ENCODE data around the gene PIK3CD. TPM values are rescaled to one million over a fixed set of nuclear protein-coding genes. Genes with fewer than 3 reads are reported as not detected.

PIK3CD gene
- total and polyA plus RNA-seq, 12 donors = 1.3 to 16.4 (median 9.1) TPM

DNA sequence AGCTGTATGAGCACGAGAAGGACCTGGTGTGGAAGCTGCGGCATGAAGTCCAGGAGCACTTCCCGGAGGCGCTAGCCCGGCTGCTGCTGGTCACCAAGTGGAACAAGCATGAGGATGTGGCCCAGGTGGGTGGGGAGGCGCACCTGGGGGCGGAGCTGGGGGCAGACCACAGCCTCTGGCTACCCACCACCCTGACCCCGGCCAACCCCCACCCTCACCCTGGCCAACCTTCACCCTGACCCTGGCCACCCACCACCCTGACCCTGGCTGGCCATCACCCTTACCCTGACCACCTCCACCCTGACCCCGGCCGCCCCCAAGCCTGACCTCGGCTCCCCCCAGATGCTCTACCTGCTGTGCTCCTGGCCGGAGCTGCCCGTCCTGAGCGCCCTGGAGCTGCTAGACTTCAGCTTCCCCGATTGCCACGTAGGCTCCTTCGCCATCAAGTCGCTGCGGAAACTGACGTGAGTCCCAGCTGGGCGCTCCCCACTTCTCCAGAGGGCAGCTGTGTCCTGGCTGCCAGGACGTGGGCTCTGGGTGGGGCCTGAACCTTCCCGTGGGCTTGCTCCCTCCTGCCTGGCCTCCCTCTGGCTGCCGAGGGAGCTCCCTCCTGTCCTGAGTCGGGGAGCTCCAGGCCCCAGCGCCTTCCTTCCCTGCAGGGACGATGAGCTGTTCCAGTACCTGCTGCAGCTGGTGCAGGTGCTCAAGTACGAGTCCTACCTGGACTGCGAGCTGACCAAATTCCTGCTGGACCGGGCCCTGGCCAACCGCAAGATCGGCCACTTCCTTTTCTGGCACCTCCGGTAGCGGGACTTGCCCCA is 69.5 kb downstream of the PIK3CD start:
- TF ChIP-seq, protein P1, sequence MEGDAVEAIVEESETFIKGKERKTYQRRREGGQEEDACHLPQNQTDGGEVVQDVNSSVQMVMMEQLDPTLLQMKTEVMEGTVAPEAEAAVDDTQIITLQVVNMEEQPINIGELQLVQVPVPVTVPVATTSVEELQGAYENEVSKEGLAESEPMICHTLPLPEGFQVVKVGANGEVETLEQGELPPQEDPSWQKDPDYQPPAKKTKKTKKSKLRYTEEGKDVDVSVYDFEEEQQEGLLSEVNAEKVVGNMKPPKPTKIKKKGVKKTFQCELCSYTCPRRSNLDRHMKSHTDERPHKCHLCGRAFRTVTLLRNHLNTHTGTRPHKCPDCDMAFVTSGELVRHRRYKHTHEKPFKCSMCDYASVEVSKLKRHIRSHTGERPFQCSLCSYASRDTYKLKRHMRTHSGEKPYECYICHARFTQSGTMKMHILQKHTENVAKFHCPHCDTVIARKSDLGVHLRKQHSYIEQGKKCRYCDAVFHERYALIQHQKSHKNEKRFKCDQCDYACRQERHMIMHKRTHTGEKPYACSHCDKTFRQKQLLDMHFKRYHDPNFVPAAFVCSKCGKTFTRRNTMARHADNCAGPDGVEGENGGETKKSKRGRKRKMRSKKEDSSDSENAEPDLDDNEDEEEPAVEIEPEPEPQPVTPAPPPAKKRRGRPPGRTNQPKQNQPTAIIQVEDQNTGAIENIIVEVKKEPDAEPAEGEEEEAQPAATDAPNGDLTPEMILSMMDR (IDR thresholded peaks at IDR 0.05) = no peak
- TF ChIP-seq POLR2A (IDR thresholded peaks at IDR 0.05) = no peak
- Histone ChIP-seq H3K9me3 (replicated peaks in 1 of 3) (no peaks in the 10 kb centered on the region), H3K36me3 (replicated peaks in 1 of 2) (peaks cover 0 to 4% of the 10 kb centered on the region in 2 donors), H3K27ac (no peak overlapping the region), H3K4me3 (no peak overlapping the region), H3K4me1 (replicated peaks in 1 of 2) (peaks cover 0 to 19% of the 10 kb centered on the region in 2 donors), H3K27me3 (no peaks in the 10 kb centered on the region)
- 87 to 94% (median 91%) methylated on average over 6 to 34 of the region's 34 CpGs for WGBS, 4 donors
- intact Hi-C loops (cut with DNase I) = loop anchor here in 1 of 2 donors (10.0 kb wide), 1 partner anchor 144 kb away; no protein-coding TSS in a partner anchor
- peak in 1 of 7 donors; percentile 26 for DNase-seq

DNA sequence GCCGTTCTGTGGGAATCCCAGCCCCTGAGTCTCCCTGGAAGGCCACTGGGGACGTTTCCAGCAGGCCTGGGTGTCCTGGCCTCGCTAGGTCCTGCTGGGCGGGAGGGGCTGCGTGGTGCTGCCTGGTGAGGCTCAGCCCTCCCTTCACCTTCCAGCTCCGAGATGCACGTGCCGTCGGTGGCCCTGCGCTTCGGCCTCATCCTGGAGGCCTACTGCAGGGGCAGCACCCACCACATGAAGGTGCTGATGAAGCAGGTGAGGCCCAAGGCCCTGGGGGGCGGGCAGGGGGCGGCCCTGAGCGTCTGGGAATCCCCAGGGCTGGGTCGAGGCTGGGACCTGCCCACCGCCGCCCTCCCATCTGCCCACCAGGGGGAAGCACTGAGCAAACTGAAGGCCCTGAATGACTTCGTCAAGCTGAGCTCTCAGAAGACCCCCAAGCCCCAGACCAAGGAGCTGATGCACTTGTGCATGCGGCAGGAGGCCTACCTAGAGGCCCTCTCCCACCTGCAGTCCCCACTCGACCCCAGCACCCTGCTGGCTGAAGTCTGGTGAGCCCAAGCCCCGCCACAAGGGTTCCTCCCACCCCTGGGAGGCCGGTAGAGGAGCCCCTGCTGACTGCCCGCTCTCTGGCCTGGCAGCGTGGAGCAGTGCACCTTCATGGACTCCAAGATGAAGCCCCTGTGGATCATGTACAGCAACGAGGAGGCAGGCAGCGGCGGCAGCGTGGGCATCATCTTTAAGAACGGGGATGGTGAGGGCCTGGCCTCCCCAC is 70.3 kb downstream of the PIK3CD start:
- WGBS, 4 donors = 77 to 98% (median 81%) methylated on average over 8 to 29 of the region's 29 CpGs
- Histone ChIP-seq H3K4me1 (replicated peaks in 1 of 2) (peaks cover 0 to 19% of the 10 kb centered on the region in 2 donors), H3K27ac (no peak overlapping the region), H3K9me3 (replicated peaks in 1 of 3) (no peaks in the 10 kb centered on the region), H3K36me3 (replicated peaks in 1 of 2) (peaks cover 0 to 4% of the 10 kb centered on the region in 2 donors), H3K4me3 (no peak overlapping the region), H3K27me3 (no peaks in the 10 kb centered on the region)
- intact Hi-C loops (cut with DNase I) = loop anchor here in 1 of 2 donors (10.0 kb wide), 1 partner anchor 143 kb away; no protein-coding TSS in a partner anchor
- TF ChIP-seq, protein P1 (IDR thresholded peaks at IDR 0.05) = peak; percentile 15 to 50 (median 36)
- TF ChIP-seq POLR2A (IDR thresholded peaks at IDR 0.05) = no peak
- peak in 2 of 7 donors; percentile 25 to 33 for DNase-seq

DNA sequence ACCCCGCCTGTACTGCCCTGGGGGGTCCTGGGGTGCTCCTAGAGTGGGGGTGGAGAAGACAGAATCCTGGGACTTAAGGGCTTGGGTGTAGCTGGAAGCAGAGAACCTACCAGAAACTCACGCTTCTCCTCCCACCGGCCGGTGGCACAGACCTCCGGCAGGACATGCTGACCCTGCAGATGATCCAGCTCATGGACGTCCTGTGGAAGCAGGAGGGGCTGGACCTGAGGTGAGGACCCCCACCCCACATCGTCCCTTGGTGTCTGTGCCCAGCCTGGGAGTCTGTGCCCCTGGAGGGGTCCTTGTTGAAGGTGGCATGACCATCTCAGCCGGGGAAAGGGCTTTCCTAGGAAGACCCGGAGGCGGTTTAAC is 70.8 kb downstream of the PIK3CD start:
- no peaks in the 10 kb centered on the region for H3K27me3 ChIP-seq
- WGBS, 4 donors = 80 to 95% (median 89%) methylated on average over 1 to 10 of the region's 10 CpGs
- no peaks in the 10 kb centered on the region for H3K9me3 ChIP-seq (replicated peaks in 1 of 3)
- intact Hi-C loops (cut with DNase I) = loop anchor here in 1 of 2 donors (10.0 kb wide), 1 partner anchor 142 kb away; no protein-coding TSS in a partner anchor
- no peak for DNase-seq
- peaks cover 0 to 14% of the 10 kb centered on the region in 2 donors for H3K4me1 ChIP-seq (replicated peaks in 1 of 2)
- TF ChIP-seq, protein P1 (IDR thresholded peaks at IDR 0.05) = no peak
- no peak for TF ChIP-seq POLR2A (IDR thresholded peaks at IDR 0.05)
- no peak overlapping the region for H3K4me3 ChIP-seq
- H3K36me3 ChIP-seq (replicated peaks in 1 of 2) = peaks cover 0 to 9% of the 10 kb centered on the region in 2 donors
- no peak overlapping the region for H3K27ac ChIP-seq
